Measurements from ENCODE around the gene COL27A1. TPM values are rescaled to one million over a fixed set of nuclear protein-coding genes. Genes with fewer than 3 reads are reported as not detected.

COL27A1 gene
- 8.0 TPM for total RNA-seq
- long read RNA-seq, partial matches to known transcripts: 1 of 3 reads
- long read RNA-seq, other reads (novel, unspliced or antisense): 1 of 3 reads

- peak; percentile 92 for DNase-seq
- ATAC-seq (ENCODE audit: poor library complexity): peak; percentile 91
Observed at GRCh38 chr9:114155263-114155994, at the start of gene COL27A1. Gene COL27A1 (plus strand): TSS chr9:114155537. CDS start chr9:114155951, 414 bp downstream.

GRCh38 chr9:114107286-114108001 lies 47.9 kb upstream of the COL27A1 start:
- peak; percentile 16 for ATAC-seq (ENCODE audit: poor library complexity)
- intact Hi-C loops (cut with DNase I): no loop called here
- DNase-seq: no peak

More at GRCh38 chr9:114155263-114155994, at the start of gene COL27A1:
- intact Hi-C loops (cut with DNase I): loop anchor here (2.0 kb wide), 1 partner anchor 115 kb away; no protein-coding TSS in a partner anchor

- peak; percentile 95 for ATAC-seq (ENCODE audit: poor library complexity)
- intact Hi-C loops (cut with DNase I): no loop called here
- peak; percentile 86 for DNase-seq
Observed at GRCh38 chr9:114108016-114108833, 47.1 kb upstream of the COL27A1 start.

- intact Hi-C loops (cut with DNase I): no loop called here
- ATAC-seq (ENCODE audit: poor library complexity): no peak
- DNase-seq: no peak
Observed at GRCh38 chr9:114109124-114109523, 46.2 kb upstream of the COL27A1 start.

DNA sequence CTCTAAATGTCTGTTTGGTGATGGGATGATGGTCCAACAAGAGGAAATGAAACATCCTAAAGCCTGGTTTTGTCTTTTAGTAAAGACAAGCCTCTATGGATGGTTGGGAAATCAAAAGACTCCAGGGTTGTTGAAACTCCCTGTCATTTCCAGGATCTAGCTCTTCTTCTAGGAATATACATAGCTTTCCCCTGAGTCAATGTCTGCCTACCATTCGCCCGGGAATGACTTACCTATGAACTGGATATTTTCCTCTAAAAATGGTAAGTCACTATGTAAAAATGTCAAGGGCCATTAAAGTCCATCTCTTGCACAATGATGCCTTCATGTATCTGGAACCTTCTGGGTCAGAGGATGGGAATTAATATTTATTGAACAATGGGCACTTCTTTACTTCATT lies 45.2 kb upstream of the COL27A1 start:
- intact Hi-C loops (cut with DNase I): loop anchor here (5.0 kb wide), 2 partner anchors 37 to 162 kb away; no protein-coding TSS in a partner anchor
- no peak for ATAC-seq (ENCODE audit: poor library complexity)
- no peak for DNase-seq

DNA sequence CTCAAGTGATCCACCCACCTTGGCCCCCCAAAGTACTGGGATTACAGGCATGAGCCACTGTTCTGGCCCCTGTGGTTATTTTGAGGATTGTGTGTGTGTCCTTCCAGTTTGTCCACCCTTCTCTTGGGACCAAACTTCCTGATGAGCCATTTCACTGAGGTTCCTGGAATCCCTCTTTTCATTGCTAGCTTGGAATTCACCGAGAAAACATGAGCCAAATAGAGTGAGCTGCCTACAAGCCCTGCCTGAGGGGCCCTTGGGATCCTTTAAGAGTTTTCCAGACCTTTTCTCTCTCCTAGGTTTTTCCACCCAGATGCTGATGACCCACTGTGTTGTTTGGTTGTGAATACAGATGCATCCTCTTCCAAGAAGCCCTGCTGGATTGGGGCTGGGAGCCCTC lies 43.0 kb upstream of the COL27A1 start:
- ATAC-seq (ENCODE audit: poor library complexity): peak; percentile 54
- intact Hi-C loops (cut with DNase I): loop anchor here (5.0 kb wide), 2 partner anchors 35 to 160 kb away; no protein-coding TSS in a partner anchor
- DNase-seq: no peak

DNA sequence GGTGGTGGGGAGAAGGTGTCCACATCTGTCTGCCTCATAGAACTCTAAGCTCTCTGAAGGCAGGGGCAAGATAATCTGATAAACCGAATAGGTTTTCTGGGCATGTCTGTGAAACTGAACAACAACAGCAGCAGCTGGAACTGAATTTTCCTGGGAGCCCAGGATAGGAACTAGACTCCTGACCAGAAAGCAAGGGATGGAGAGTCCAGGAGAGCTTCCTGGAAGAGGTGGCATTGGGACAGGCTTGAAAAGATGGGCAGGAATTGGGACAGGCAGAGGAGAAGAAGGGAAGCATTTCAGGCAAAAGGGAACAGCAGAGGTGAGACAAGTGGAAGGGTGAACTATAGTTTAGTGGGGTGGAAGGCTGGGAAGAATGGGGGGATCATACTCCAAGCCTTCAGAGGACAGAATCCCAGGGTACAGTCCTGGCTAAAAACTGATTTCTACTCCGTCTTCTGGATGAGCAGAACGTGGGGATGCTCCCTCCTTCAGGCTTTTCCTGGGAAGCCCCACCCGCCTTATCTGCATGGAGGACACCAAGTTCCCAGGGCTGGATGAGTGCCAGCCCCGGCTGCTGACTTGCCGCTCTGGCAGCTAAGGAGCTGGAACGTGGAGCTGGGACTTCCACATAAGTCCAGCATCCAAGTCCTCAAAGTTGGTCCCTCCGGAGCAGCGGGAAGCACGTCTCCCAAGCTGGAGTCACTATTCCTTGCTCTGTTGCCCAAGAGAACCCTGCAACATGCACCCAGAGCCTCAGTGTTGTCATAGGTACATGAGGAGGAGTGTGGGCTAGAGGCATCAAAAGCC lies 42.4 kb upstream of the COL27A1 start:
- intact Hi-C loops (cut with DNase I): loop anchor here (5.0 kb wide), 2 partner anchors 34 to 159 kb away; no protein-coding TSS in a partner anchor
- peak; percentile 85 for ATAC-seq (ENCODE audit: poor library complexity)
- DNase-seq: peak; percentile 93

- intact Hi-C loops (cut with DNase I): loop anchor here (5.0 kb wide), 2 partner anchors 33 to 158 kb away; no protein-coding TSS in a partner anchor
- no peak for DNase-seq
- ATAC-seq (ENCODE audit: poor library complexity): no peak
Observed at GRCh38 chr9:114114364-114114763, 41.0 kb upstream of the COL27A1 start.

GRCh38 chr9:114115654-114116125 lies 39.6 kb upstream of the COL27A1 start:
- ATAC-seq (ENCODE audit: poor library complexity) (peak; percentile 6), DNase-seq (no peak)
- intact Hi-C loops (cut with DNase I): no loop called here

DNA sequence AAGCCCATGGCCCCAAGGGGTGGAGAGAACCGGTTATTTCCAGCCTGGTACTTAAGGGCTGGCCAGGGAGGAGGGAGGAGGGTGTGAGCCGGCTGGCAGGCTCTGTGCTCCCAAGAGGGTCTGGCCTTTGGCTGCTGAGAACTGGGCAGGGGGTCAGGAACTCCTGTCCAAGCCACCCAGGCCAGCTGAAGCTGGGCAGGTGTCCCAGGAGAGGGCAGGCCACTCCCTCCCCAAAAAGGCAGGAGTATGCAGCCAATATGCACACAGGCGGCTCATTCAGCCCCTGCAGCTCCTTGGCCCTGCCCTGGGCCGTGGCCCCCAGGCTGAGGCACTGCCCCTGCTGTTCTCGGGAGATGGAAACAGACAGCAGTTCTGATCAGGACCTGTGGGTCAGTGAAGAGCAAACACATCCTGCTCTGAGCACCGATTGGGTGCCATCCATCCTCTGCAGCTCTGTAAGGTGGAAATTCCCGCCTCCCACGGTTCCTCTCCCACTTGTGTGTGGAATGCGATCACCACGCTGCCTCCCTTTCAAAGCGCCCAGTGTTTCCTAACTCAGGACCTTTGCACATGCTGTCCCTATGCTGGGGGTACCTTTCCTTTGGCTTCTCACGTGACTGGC lies 39.1 kb upstream of the COL27A1 start:
- peak; percentile 35 for ATAC-seq (ENCODE audit: poor library complexity)
- DNase-seq: peak; percentile 61
- intact Hi-C loops (cut with DNase I): no loop called here

DNA sequence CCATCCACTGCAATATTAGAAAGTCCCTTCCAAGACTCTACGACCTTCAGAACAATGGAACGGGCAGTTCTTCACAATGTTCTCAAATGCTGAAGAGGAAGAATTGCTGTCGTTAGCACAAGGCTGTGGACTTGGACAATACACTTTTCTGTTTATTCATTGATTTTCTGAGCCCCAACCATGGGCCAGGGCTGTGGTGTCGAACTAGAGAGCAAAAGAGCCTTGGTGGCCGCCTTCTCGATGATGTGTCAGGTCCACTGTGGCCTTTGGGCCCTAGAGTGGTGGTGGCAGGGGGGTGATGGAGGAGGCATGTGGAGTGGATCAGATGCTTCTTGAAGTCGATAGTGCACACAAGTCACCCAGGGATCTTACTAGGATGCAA lies 37.7 kb upstream of the COL27A1 start:
- intact Hi-C loops (cut with DNase I): no loop called here
- no peak for ATAC-seq (ENCODE audit: poor library complexity)
- no peak for DNase-seq

GRCh38 chr9:114117996-114118830 lies 37.1 kb upstream of the COL27A1 start:
- DNase-seq (no peak), ATAC-seq (ENCODE audit: poor library complexity) (no peak)
- intact Hi-C loops (cut with DNase I): no loop called here

DNA sequence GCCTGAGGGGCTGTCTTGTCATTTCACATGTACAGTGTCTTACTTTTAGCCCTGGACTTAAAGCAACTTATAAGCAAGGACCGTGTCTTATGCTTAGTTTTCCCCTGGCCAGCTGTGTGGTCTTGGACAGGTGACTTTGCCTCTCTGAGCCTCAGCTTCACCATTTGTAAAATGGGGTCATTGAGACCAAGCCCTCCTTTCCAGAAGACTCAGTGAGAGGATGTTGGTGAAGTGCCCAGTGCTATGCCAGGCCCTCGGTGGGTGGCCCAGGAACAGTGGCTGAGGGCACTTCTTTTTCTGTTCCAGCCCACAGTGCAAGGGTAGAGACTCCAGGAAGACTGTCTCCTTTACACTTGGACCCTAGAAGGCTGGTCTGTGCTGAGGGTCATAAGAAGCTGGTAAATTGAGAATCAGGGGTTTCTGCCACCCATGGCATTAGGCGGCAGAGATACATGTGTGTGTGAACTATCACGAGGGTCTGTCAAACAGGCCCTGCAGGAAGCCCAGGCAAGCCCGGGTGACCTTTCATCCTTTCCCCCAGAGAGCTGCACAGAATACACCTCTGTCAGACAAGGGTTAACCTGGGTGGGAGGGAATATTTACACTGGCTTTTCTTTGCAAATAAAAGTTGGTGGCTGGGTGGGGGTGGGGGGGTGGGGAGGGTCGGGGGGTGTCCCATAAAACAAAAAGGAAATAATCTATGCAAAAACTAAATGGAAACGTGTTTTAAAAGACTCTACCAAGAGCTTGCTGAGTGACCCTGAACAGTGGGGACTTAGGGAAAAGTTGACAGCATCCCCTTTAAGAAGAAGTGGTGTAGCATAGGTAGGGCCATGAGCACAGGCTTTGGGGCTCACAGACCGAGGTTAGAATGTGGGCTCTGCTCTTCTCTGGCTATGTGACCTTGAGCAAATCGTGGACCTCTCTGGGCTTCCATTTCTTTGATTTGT lies 35.8 kb upstream of the COL27A1 start:
- intact Hi-C loops (cut with DNase I): no loop called here
- no peak for DNase-seq
- no peak for ATAC-seq (ENCODE audit: poor library complexity)

- DNase-seq (no peak), ATAC-seq (ENCODE audit: poor library complexity) (no peak)
- intact Hi-C loops (cut with DNase I): no loop called here
Observed at GRCh38 chr9:114120192-114121014, 34.9 kb upstream of the COL27A1 start.

Measured in Right ventricle myocardium superior (tissue), 1 donor.